Vagina (tissue), 2 donors: ENCODE results near the gene EXOC6. TPM values are rescaled to one million over a fixed set of nuclear protein-coding genes. Genes with fewer than 3 reads are reported as not detected.

Experiments
- DNase-seq, 2 donors: peaks; one replicate each; pipeline ENCODE4 v3.0.0-alpha.2; 2017; ENCODE audit errors: extremely low spot score in 2 of 2
- H3K27ac ChIP-seq: fragments of 200-600 bp; sonication (generic); one replicate; pipeline ENCODE4 v1.5.1; 2019
- H3K27me3 ChIP-seq: fragments of 200-600 bp; sonication (generic); one replicate; pipeline ENCODE4 v1.5.1; 2019
- H3K36me3 ChIP-seq, 2 donors: fragments of 200-600 bp; sonication (generic); one replicate each; pipeline ENCODE4 v1.5.1; 2017 to 2019
- H3K4me1 ChIP-seq: fragments of 200-600 bp; sonication (generic); one replicate; pipeline ENCODE4 v1.5.1; 2019
- H3K4me3 ChIP-seq, 2 donors: fragments of 200-600 bp; sonication (generic); 1 replicate in 1 of 2; 2 replicates in 1 of 2; pipeline ENCODE4 v1.5.1; 2016 to 2019
- H3K9me3 ChIP-seq: fragments of 200-600 bp; sonication (generic); one replicate; pipeline ENCODE4 v1.5.1; 2019
- CTCF ChIP-seq, 3 experiments: fragments of 450-650 bp in 2 of 3; fragments of 200-600 bp in 1 of 3; sonication (generic) in 1 of 3; IDR thresholded peaks; one replicate each; pipeline ENCODE4 v1.5.1; 2017 to 2019; ENCODE audit warnings: antibody characterized with exemption in 3 of 3, mild to moderate bottlenecking in 2 of 3, moderate library complexity in 2 of 3
- POLR2A ChIP-seq, 2 donors: fragments of 450-650 bp; IDR thresholded peaks; one replicate each; pipeline ENCODE4 v1.6.1; 2017; ENCODE audit warnings: antibody characterized with exemption in 2 of 2, mild to moderate bottlenecking in 2 of 2, moderate library complexity in 2 of 2
- POLR2AphosphoS5 ChIP-seq, 2 donors: sonication (generic); formaldehyde crosslinking; IDR thresholded peaks; one replicate each; pipeline ENCODE4 v1.9.0; 2017; ENCODE audit warnings: antibody characterized with exemption in 2 of 2, mild to moderate bottlenecking in 2 of 2, low read depth in 1 of 2; ENCODE audit not compliant: insufficient read depth in 1 of 2
- intact Hi-C: fragments of 100-400 bp; cut with DNase I; formaldehyde crosslinking; loops from one replicate; pipeline ENCODE4 v1.15.1; 2023
- total RNA-seq: library from RNA; depleted of rRNA; stranded (reverse); fragments of >200 nt; gene quantifications from one replicate; pipeline ENCODE4 v1.2.3, GENCODE V29; 2016

Gene EXOC6
- total RNA-seq, 1 donor from 2014 or later: 9.3 TPM

GRCh38 chr10:93083743-93084539 is 235.6 kb downstream of the EXOC6 start:
- no peak overlapping the region for H3K4me3 ChIP-seq
- H3K36me3 ChIP-seq: no peaks in the 10 kb centered on the region
- no peak overlapping the region for H3K27ac ChIP-seq
- intact Hi-C loops: no loop called here
- H3K27me3 ChIP-seq: no peaks in the 10 kb centered on the region
- DNase-seq: peak in 1 of 2 donors; percentile 62
- no peaks in the 10 kb centered on the region for H3K9me3 ChIP-seq
- H3K4me1 ChIP-seq: no peaks in the 10 kb centered on the region
- TF ChIP-seq POLR2A (IDR thresholded peaks at IDR 0.05) (no peak), POLR2AphosphoS5 (IDR thresholded peaks at IDR 0.05; ENCODE audit: insufficient read depth in 1 of 2, low read depth in 1 of 2) (no peak), CTCF (IDR thresholded peaks at IDR 0.05) (no peak)

- TF ChIP-seq CTCF (IDR thresholded peaks at IDR 0.05) (no peak), POLR2A (IDR thresholded peaks at IDR 0.05) (no peak), POLR2AphosphoS5 (IDR thresholded peaks at IDR 0.05; ENCODE audit: insufficient read depth in 1 of 2, low read depth in 1 of 2) (no peak)
- H3K27me3 ChIP-seq: no peaks in the 10 kb centered on the region
- H3K4me3 ChIP-seq: no peak overlapping the region
- H3K9me3 ChIP-seq: no peaks in the 10 kb centered on the region
- intact Hi-C loops: no loop called here
- no peak overlapping the region for H3K27ac ChIP-seq
- no peaks in the 10 kb centered on the region for H3K36me3 ChIP-seq
- DNase-seq: no peak
- no peaks in the 10 kb centered on the region for H3K4me1 ChIP-seq
Observed at GRCh38 chr10:93085272-93085859, 237.0 kb downstream of the EXOC6 start.

- Histone ChIP-seq H3K27ac (no peak overlapping the region), H3K27me3 (no peaks in the 10 kb centered on the region), H3K9me3 (no peaks in the 10 kb centered on the region), H3K4me1 (no peaks in the 10 kb centered on the region), H3K36me3 (no peaks in the 10 kb centered on the region), H3K4me3 (no peak overlapping the region)
- DNase-seq: no peak
- intact Hi-C loops: no loop called here
- TF ChIP-seq POLR2A (IDR thresholded peaks at IDR 0.05): no peak
- no peak for TF ChIP-seq POLR2AphosphoS5 (IDR thresholded peaks at IDR 0.05; ENCODE audit: insufficient read depth in 1 of 2, low read depth in 1 of 2)
- no peak for TF ChIP-seq CTCF (IDR thresholded peaks at IDR 0.05)
Observed at GRCh38 chr10:93086289-93086688, 238.0 kb downstream of the EXOC6 start.

- TF ChIP-seq CTCF (IDR thresholded peaks at IDR 0.05): no peak
- TF ChIP-seq POLR2AphosphoS5 (IDR thresholded peaks at IDR 0.05; ENCODE audit: insufficient read depth in 1 of 2, low read depth in 1 of 2): no peak
- TF ChIP-seq POLR2A (IDR thresholded peaks at IDR 0.05): no peak
- H3K4me1 ChIP-seq: no peaks in the 10 kb centered on the region
- DNase-seq: no peak
- H3K27me3 ChIP-seq: no peaks in the 10 kb centered on the region
- H3K9me3 ChIP-seq: no peaks in the 10 kb centered on the region
- no peaks in the 10 kb centered on the region for H3K36me3 ChIP-seq
- H3K4me3 ChIP-seq: no peak overlapping the region
- H3K27ac ChIP-seq: no peak overlapping the region
- intact Hi-C loops: no loop called here
Observed at GRCh38 chr10:93087846-93088245, 239.5 kb downstream of the EXOC6 start.

GRCh38 chr10:93088466-93088865 is 240.1 kb downstream of the EXOC6 start:
- H3K9me3 ChIP-seq: no peaks in the 10 kb centered on the region
- H3K4me3 ChIP-seq: no peak overlapping the region
- H3K27me3 ChIP-seq: no peaks in the 10 kb centered on the region
- intact Hi-C loops: no loop called here
- H3K27ac ChIP-seq: no peak overlapping the region
- TF ChIP-seq POLR2AphosphoS5 (IDR thresholded peaks at IDR 0.05; ENCODE audit: insufficient read depth in 1 of 2, low read depth in 1 of 2) (no peak), POLR2A (IDR thresholded peaks at IDR 0.05) (no peak), CTCF (IDR thresholded peaks at IDR 0.05) (no peak)
- no peaks in the 10 kb centered on the region for H3K4me1 ChIP-seq
- peak in 1 of 2 donors; percentile 52 for DNase-seq
- no peaks in the 10 kb centered on the region for H3K36me3 ChIP-seq
